ENCODE results near the gene CTNNB1.

GRCh38 chr3:41274944-41275668 lies 75.8 kb downstream of the CTNNB1 start:
- TF ChIP-seq CTCF (conservative IDR thresholded peaks at IDR 0.05; ENCODE audit: low read depth in 2 of 2): no peak
- no peak for TF ChIP-seq REST (IDR thresholded peaks at IDR 0.05; ENCODE audit: unreplicated experiment)
- no peak for TF ChIP-seq EZH2 (IDR thresholded peaks at IDR 0.05; ENCODE audit: low read depth, unreplicated experiment)
- no peak for TF ChIP-seq JUNB (IDR thresholded peaks at IDR 0.05; ENCODE audit: unreplicated experiment)
- no peak for TF ChIP-seq ZNF331 (CRISPR knock-in tag; IDR thresholded peaks at IDR 0.05; ENCODE audit: low read depth)
